Stimulated activated CD4-positive, alpha-beta T cell treated with anti-CD3 and anti-CD28 coated beads, Interleukin-12 subunit alpha, Interleukin-12 subunit beta, amount 100 ng/mL, for 24 hours (primary cell): ENCODE data around the gene BLOC1S3.

Experiments used
- DNase-seq, 2 experiments: peaks; one replicate each; pipeline ENCODE4 v3.0.0-alpha.2; 2020; ENCODE audit warnings: low read depth in 2 of 2

BLOC1S3 gene, protein sequence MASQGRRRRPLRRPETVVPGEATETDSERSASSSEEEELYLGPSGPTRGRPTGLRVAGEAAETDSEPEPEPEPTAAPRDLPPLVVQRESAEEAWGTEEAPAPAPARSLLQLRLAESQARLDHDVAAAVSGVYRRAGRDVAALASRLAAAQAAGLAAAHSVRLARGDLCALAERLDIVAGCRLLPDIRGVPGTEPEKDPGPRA

DNA sequence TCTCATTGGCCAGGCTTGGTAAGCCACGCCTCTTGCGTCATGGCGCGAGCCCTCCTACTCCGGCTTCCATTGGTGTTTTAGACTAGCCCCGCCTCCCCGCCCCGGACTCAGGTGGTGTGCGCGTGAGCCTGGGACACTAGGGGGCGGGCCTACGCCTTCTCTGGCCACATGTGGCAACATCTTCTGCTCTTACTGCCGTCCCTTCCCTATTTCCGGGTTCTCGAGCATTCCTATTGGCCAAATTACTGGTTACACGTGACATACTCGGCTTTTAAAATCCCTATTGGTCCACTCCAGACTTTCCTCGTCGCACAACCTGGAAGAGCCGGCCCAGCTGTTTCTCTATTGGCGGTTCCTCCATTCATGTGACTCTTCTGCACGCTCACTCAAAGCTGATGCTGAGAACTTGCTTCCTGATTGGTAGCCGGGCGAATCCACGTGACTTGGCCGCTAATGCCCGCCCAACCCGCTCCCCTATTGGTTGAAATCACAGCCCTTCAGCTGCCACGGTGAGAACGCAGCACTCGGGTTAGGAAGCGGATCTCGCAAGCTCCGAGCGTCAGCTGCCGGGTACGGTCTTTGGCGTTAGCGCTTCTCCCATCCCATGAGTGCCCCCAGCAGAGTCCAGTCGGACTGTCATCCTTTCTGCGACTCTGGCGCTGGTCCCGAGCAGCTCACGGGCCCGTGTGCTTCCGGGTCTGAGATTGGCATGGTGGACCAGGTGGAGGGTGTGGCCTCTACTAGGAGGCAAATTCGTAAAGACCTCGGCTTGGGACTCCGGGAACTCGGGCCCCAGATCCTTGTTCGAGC is at the start of gene BLOC1S3:
BLOC1S3 (plus strand) TSS at position 523 of the 810 bp plus-strand sequence. CDS start 513 bp downstream, outside the sequence.
- peak; percentile 99 to 100 for DNase-seq

DNA sequence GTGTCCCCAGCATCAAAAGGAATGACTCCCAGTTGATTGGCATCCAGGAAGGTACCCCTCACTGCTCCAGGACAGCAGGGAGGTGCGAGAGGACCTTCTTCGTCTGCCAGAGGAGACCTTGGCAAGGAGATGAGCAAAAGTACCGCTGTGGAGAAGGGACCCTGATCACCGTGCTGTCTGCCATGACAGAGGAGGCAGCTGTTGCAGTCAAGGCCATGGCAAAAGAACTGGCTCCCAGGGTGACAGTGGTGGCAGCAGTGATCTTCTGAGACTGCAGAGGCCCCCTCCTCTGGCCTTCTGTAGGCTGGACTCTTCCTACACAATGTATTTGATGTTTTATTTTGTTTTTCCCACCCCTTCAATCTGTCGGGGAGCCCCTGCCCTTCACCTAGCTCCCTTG is 49.8 kb upstream of the BLOC1S3 start:
- no peak for DNase-seq

DNA sequence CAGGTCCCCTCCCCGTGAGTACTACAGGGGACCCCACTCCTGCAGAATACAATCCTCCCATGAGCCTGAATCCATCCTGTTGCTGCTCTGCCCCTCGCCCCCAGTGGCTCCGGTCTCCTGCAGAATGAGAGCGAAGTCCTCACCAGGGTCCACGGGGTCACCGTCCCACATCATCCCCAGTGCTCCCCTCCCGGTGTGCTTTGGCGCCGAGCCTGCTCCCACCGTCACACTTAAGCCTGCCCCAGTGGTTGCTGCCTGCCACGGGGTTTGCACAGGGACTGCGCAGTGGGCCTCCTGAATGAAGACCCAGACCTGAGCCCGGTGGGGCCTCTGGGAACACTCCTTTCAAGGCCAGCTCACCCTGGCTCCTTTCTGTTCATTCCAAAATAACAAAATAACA is 48.3 kb upstream of the BLOC1S3 start:
- no peak for DNase-seq

- no peak for DNase-seq
Measured at GRCh38 chr19:45130888-45131615, 47.5 kb upstream of the BLOC1S3 start.

- no peak for DNase-seq
Measured at GRCh38 chr19:45133661-45134060, 44.9 kb upstream of the BLOC1S3 start.

- no peak for DNase-seq
Measured at GRCh38 chr19:45135176-45135885, 43.3 kb upstream of the BLOC1S3 start.

- no peak for DNase-seq
Measured at GRCh38 chr19:45136507-45137178, 41.9 kb upstream of the BLOC1S3 start.

GRCh38 chr19:45137179-45137761 is 41.3 kb upstream of the BLOC1S3 start:
- DNase-seq: no peak

GRCh38 chr19:45138303-45138751 is 40.3 kb upstream of the BLOC1S3 start:
- DNase-seq: no peak

- DNase-seq: no peak
Measured at GRCh38 chr19:45139286-45140143, 39.1 kb upstream of the BLOC1S3 start.

DNA sequence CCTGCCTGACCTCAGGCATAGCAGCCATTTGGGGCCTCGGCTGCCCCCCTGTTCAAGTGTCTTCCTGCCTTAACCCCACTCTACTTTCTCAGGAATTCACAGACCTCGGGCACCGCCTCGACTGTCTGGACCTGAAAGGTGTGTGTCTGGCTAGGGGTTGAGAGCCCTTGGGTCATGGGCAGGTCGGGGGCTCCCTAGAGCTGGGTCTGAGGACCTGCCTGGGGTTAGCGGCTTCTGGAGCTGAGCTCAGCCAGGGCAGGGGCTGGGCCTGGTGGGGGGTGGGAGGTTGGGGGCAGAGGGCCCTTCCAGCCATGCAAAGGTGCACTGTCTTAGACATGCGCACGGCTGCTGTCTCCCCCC is 38.5 kb upstream of the BLOC1S3 start:
- DNase-seq: no peak

GRCh38 chr19:45140533-45140932 is 38.1 kb upstream of the BLOC1S3 start:
- DNase-seq: no peak

DNA sequence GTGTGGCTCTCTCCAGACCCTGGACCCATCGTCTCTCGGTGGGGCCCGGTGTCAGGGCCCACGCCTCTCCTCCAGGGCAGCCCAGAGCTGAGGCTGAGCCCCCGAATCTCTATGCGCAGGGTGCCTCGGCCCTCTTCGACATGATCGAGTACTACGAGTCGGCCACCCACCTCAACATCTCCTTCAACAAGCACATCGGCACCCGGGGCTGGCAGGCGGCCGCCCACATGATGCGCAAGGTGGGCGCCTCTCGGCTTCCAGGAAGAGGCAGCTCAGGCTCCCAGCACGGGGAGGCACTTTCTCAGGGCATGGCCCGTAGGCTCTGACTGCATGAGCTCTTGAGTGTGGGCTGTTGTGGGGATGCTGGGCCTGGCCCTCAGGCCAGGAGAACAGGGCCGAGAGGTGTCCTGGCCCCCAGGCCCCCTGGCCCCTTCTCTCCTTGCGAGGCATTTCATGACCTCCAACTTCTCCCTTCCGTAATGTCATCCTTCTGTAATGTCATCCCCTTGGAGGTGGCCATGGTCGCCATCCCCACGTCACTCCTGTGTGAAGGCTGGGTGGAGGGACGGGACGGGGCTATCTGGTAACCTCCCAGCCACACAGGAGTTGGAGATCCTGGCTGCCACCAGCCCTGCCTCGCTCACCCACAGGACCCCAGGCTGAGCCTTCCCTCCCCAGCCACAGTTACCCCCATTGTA is 37.2 kb upstream of the BLOC1S3 start:
- no peak for DNase-seq

- no peak for DNase-seq
Measured at GRCh38 chr19:45142016-45142725, 36.4 kb upstream of the BLOC1S3 start.

GRCh38 chr19:45142726-45143110 is 35.9 kb upstream of the BLOC1S3 start:
- DNase-seq: no peak

- no peak for DNase-seq
Measured at GRCh38 chr19:45144431-45145269, 33.9 kb upstream of the BLOC1S3 start.

- no peak for DNase-seq
Measured at GRCh38 chr19:45145270-45146189, 33.1 kb upstream of the BLOC1S3 start.
